Stimulated activated CD4-positive, alpha-beta T cell treated with anti-CD3 and anti-CD28 coated beads, Interleukin-15, amount 100 ng/mL, for 24 hours (primary cell): ENCODE data around the gene STK39.

Experiments
- DNase-seq: peaks from one replicate; pipeline ENCODE4 v3.0.0-alpha.2; 2020

Gene STK39

GRCh38 chr2:167986223-167986622 is 261.2 kb downstream of the STK39 start:
- DNase-seq = no peak

DNA sequence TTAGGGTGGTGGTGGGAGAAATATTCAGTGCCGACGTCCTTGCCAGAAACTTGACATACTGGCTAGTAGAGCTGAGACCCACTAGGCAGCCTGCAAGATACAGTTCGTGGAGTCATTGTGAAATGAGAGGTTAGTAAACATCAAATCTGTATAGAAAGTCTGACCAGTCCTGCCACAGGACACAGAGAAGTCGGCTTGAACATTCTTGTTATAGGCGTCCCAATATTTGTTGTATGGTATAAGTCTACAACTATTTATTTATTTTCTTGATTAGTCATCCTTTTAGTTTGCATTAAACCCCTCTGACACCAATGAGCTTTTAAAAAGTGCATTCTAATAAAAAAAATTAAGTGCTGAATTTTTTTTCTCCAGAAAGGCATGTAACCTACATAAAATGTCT is 265.4 kb downstream of the STK39 start:
- no peak for DNase-seq

DNA sequence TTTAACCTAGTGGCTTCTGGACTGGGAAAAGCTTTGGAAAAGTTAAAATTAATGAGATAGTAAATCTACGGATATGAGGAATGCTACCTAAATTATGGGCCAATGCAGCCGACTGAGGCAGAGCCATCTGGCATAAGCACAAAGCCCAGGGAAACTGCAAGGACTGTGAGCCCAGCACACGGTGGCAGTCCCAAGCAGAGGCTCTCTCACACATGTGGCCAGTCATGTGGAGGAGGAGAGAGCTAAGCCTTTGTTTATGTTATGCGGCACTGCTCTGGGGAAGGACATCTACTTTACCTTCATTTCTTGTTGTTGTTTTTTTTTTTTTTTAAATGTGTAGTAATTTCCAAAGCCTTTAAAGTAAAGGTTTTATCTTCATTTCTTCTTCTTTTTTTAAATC is 267.0 kb downstream of the STK39 start:
- DNase-seq = no peak

- no peak for DNase-seq
Observed at GRCh38 chr2:167972746-167973145, 274.6 kb downstream of the STK39 start.

GRCh38 chr2:167972020-167972419 is 275.4 kb downstream of the STK39 start:
- no peak for DNase-seq

DNA sequence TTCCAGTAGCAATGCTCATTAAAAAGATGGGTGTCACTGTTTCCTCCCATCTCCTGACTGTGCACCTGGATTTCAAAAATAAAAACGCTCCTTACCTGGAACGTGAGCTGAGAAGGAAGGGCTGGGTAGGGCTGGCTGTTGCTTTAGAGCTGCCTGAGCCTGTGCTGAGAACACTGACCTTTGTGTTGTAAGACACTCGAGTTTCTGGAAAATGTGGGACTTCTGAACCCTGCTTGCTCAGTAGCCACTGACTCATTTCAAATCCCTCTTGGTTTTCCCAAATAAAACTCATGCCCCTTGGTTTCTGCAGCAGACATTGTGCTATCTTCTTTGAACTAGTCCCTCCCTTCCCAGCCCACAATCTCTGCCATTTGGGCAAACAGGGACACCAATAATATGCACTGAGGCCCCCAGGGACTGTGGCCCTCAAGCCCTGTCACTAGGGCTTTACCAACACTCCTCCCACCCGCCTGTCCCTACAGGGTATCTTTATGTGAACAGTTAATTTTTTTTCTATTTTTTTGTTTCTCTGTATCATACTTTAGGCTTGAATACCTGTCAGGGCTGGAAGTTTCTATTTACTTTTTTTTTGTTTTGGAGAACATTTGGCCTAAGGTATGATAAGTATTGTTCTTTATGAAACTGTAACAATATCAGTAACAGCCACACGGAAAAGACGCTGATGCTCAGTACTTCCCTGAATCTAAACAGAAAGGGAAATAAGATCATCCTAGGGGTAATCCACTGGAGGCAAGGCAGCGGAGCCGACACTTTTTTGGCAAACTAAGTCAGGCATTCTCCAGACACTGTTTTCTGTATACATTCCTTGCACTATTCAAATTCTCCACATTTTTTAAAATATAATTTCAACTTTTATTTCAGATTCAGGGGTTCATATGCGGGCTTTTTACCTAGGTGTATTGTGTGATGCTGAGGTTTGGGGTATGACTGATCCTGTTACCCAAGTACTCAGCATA is 280.2 kb downstream of the STK39 start:
- DNase-seq = no peak

- DNase-seq = no peak
Observed at GRCh38 chr2:167965907-167966761, 281.3 kb downstream of the STK39 start.

DNA sequence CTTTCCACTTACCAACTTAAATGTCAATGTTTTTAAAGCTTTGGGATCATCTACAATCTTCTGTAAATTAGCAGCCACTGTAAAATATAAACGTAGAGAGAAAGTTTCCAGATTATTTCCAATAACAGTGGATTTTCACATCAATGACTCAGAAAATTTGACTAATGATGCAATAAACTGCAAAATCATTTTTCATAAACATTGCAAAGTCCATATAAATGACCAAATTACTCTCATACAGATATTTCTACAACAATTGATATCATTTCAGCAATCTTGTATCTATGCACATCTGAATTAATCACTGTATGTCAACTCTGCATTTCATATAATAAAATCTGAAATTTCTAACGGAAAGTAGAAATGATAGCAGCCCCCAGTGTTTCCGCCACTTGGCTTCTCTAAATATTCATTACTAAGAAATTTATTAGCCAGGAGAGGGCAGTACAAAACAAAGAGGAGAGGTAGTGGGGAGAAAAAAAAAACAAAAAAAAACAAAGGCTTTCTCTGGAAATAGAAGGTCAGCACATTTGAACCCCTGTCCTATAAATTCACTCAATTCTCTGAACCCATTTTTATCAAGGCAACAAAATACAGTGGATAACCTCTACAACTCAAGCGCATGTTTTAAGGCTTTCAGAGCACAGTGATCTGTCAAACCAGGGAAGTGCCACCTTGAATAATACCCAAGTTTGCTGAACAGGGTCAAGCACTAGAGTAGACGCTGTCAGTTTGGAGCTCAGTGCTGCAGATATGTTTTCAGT is 282.6 kb downstream of the STK39 start:
- DNase-seq = no peak

DNA sequence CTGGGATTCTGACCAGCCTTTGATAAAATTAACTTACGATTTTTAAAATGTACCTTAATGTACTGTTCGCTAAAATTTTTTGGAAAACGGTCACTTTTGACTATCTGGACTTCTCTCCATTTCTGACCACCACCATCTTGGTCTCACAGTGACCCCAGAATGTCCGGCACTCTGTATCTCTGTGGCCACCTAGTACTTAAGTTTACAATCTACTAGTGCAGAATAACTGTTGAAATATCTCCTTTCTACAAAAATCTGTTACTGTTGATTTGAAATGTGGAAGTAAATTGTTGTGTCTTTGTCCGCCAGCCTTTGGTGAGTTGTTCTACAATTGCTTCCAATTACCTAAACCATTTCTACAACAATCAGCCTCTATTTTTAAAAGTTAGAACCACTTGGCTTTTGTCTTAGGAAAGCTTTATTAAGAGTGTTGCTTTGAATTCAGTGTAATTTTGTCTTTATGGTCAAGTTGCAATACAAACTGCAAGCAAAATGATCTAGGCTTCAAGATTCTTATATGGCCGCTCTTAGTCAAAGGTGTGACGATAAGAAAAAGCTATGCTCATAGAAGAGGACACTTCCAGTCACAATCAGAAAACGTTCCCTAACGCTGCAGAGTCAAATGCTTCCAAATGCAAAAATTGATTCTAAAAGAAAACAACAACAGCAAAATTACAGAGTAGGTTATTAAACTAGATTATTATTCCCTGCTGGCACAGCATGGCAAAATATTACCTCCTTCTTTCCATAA is 283.3 kb downstream of the STK39 start:
- no peak for DNase-seq

GRCh38 chr2:167962436-167963226 is 284.8 kb downstream of the STK39 start:
- no peak for DNase-seq

- no peak for DNase-seq
Observed at GRCh38 chr2:167961536-167962048, 285.8 kb downstream of the STK39 start.

GRCh38 chr2:167960089-167960747 is 287.2 kb downstream of the STK39 start:
- DNase-seq = no peak

GRCh38 chr2:167957662-167958061 is 289.7 kb downstream of the STK39 start:
- DNase-seq = no peak

GRCh38 chr2:167955264-167955906 is 292.0 kb downstream of the STK39 start:
- no peak for DNase-seq

DNA sequence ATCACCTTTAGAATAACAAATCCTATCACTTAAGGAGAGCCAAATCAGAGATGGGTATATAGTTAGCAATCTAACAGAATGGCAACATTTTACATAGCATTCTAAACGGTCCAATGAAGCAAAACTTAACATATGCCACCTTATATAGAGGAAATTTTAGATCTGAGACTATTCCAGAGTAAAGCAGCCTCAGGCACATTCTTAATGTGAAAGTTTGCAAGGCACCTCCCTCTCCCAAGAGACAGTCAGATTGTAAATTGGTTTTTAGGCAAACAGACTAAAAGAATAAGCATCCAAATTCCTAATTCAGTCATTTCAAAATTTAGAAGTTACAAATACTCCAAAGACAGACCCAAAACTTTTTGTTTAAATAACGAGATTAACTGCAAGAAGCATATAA is 292.9 kb downstream of the STK39 start:
- DNase-seq = no peak

DNA sequence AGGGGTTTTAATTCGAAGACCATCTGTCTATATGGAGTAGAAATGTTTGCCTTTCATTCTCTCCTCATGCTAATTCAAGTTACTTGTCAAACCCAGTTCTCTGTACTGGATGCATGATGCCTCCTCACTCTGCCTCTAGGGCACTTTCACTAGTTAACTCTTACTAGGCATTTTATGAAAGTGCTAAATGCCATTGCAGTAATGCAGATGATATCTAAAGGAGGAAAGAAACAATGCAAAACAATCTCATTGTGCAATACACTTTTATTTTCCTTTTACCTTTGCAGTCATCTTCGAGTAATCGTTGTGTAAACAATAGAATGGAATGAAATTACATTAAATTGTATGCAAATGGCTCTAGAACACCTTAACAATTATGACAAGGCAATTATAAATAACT is 293.6 kb downstream of the STK39 start:
- no peak for DNase-seq

- no peak for DNase-seq
Observed at GRCh38 chr2:167950571-167950970, 296.8 kb downstream of the STK39 start.

DNA sequence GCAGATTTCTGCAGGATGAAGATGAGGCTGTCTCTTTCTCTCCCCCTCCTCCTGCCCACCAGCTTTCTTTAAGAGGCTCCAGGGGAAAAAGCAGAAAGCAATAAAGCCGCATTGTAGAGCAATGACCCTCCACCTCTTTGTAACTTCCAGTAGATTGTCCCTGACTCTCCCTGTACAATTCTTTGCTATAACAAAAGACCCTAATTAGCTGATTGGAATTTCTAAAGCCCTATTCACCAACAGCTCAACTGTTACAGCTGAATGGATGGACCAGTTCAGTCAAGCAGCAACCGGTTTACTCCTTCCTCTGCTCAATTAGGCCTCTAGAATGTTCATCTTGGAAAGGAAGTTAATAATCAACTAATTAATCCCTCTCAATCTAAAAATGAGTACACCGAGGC is 301.0 kb downstream of the STK39 start:
- DNase-seq = no peak

DNA sequence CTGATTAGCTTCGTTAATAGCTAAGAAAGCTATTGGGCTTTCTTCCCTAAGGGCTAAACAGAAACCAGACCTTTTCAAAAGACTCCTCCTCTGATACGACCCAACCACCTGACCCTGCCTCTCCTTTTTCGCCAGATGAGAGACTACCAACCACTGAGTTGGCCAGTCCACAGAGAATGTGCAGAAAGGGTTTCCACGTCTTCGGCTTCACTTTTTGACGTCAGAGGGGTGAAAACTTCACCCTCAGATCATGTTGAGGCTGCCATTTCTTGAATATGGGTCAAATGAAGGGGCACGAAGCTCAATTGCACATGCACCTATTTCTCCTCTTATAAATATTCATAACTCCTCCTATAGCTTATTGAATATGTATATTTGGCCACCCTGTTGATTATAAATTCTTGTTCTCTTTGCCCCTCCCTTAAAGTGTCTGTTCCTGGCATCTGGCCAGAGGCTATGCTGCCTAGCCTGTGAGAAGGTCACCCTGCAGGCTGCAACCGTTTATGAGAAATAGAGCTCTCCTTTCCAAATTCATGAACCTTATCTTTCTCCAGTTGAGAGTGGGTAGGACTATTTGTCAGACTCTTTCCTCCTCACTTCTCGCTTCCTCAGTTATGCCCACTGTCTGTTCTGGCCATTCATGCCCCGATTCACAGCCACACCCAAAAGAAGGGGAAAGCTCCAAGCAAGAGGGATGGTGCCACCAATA is 301.6 kb downstream of the STK39 start:
- DNase-seq = no peak
